ENCODE measurements around the gene EID2B. TPM values are rescaled to one million over a fixed set of nuclear protein-coding genes. Genes with fewer than 3 reads are reported as not detected.

Gene EID2B
- polyA plus RNA-seq, 3 donors: 1.2 to 2.6 (median 2.4) TPM

DNA sequence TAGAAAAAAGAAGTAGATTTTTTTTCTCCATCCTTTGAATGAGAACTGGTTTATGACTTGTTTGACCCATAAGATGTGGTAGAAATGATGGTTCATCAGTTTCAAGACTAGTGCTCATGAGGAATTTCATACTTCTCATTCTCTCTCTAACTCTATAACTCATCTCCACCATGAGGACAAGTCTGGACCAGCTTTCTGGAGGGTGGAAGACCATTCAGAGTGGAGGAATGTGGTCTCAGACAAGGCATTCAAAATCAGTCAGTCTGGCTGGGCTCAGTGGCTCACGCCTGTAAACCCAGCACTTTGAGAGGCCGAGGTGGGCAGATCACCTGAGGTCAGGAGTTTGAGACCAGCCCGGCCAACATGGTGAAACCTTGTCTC is 10.8 kb upstream of the EID2B start:
- Mint-ChIP-seq H3K27me3 (ENCODE audit: low read depth in 3 of 3) (peaks cover 3 to 21% (median 17%) of the 10 kb centered on the region in 3 donors), H3K27ac (no peak overlapping the region), H3K9me3 (peaks cover 0 to 3% (median 0%) of the 10 kb centered on the region in 7 donors), H3K4me1 (peaks cover 18% of the 10 kb centered on the region), H3K4me3 (no peak overlapping the region), H3K36me3 (peaks cover 0 to under 1% of the 10 kb centered on the region in 2 donors)
- Histone ChIP-seq H3K4me3 (replicated peaks in 1 of 3; ENCODE audit: low read depth in 2 of 3, low read length in 3 of 3) (no peak overlapping the region), H3K9me3 (replicated peaks in 1 of 2; ENCODE audit: control insufficient read depth in 1 of 2, insufficient read depth in 1 of 2, low read length in 2 of 2) (no peaks in the 10 kb centered on the region), H2AFZ (ENCODE audit: insufficient read depth, low read depth, low read length, poor library complexity, severe bottlenecking) (no peak overlapping the region), H3K4me2 (replicated peaks; ENCODE audit: extremely low read depth, low read length, poor library complexity, severe bottlenecking) (no peak overlapping the region), H3K79me2 (ENCODE audit: insufficient read depth, low read length) (peaks cover 8% of the 10 kb centered on the region), H4K20me1 (ENCODE audit: insufficient read depth, low read length) (no peaks in the 10 kb centered on the region), H3K27ac (ENCODE audit: low read depth in 1 of 2, low read length in 2 of 2) (no peak overlapping the region), H3K4me1 (ENCODE audit: control insufficient read depth in 1 of 2, insufficient read depth in 2 of 2, low read length in 2 of 2) (peaks cover 12 to 15% of the 10 kb centered on the region in 2 donors), H3K9ac (ENCODE audit: insufficient read depth, low read length, poor library complexity, severe bottlenecking) (no peak overlapping the region), H3K36me3 (replicated peaks in 1 of 2; ENCODE audit: control insufficient read depth in 1 of 2, insufficient read depth in 2 of 2, low read length in 2 of 2) (no peaks in the 10 kb centered on the region), H3K27me3 (ENCODE audit: control insufficient read depth in 2 of 2, insufficient read depth in 2 of 2, low read length in 2 of 2) (no peaks in the 10 kb centered on the region)
- intact Hi-C loops (cut with micrococcal nuclease): loop anchor here in 1 of 2 donors (5.0 kb wide), 1 partner anchor 416 kb away; the partner anchor contains the start of gene PAK4
- TF ChIP-seq, protein P1, sequence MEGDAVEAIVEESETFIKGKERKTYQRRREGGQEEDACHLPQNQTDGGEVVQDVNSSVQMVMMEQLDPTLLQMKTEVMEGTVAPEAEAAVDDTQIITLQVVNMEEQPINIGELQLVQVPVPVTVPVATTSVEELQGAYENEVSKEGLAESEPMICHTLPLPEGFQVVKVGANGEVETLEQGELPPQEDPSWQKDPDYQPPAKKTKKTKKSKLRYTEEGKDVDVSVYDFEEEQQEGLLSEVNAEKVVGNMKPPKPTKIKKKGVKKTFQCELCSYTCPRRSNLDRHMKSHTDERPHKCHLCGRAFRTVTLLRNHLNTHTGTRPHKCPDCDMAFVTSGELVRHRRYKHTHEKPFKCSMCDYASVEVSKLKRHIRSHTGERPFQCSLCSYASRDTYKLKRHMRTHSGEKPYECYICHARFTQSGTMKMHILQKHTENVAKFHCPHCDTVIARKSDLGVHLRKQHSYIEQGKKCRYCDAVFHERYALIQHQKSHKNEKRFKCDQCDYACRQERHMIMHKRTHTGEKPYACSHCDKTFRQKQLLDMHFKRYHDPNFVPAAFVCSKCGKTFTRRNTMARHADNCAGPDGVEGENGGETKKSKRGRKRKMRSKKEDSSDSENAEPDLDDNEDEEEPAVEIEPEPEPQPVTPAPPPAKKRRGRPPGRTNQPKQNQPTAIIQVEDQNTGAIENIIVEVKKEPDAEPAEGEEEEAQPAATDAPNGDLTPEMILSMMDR (IDR thresholded peaks at IDR 0.05): no peak
- DNase-seq: no peak
- 100% methylated on average over 2 of the region's 3 CpGs for WGBS (ENCODE audit: insufficient coverage)

DNA sequence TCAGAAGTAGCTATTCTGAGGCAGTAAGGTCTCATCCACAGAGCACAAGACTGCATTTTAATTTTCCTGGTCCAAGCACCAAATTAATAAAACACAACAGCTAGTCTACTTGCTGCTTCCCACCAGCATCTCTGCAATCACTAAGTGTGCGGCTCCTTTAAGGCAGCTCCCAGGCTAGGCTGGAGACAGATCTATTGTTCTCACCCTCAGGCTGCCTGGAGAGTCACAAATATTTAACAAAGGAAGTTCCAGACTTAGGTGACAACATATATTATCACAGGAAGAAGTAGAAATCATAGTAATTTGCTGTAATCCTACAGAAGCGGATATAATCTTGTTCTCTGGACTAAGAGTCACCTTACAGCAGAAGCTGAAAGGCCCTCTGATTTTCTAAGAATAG is 9.6 kb upstream of the EID2B start:
- peaks cover 3 to 5% of the 10 kb centered on the region in 2 donors for H3K36me3 Mint-ChIP-seq

More for the DNA sequence above, 9.6 kb upstream of the EID2B start:
- H3K4me1 Mint-ChIP-seq: peaks cover 25% of the 10 kb centered on the region
- intact Hi-C loops (cut with micrococcal nuclease): loop anchor here in 1 of 2 donors (5.0 kb wide), 1 partner anchor 415 kb away; the partner anchor contains the start of gene PAK4
- H3K27me3 ChIP-seq (ENCODE audit: control insufficient read depth in 2 of 2, insufficient read depth in 2 of 2, low read length in 2 of 2): no peaks in the 10 kb centered on the region
- no peak overlapping the region for H3K27ac ChIP-seq (ENCODE audit: low read depth in 1 of 2, low read length in 2 of 2)
- H3K27me3 Mint-ChIP-seq (ENCODE audit: low read depth in 3 of 3): peaks cover 3 to 20% (median 15%) of the 10 kb centered on the region in 3 donors
- H3K27ac Mint-ChIP-seq: peak overlapping the region in 1 of 7 donors; percentile 59
- H3K79me2 ChIP-seq (ENCODE audit: insufficient read depth, low read length): peaks cover 19% of the 10 kb centered on the region
- WGBS (ENCODE audit: insufficient coverage): no CpG with 5 or more reads among the region's 2 CpGs
- no peak for DNase-seq
- no peak overlapping the region for H3K4me3 Mint-ChIP-seq
- TF ChIP-seq, protein P1 (IDR thresholded peaks at IDR 0.05): no peak
- H3K9me3 ChIP-seq (replicated peaks in 1 of 2; ENCODE audit: control insufficient read depth in 1 of 2, insufficient read depth in 1 of 2, low read length in 2 of 2): no peaks in the 10 kb centered on the region
- H3K36me3 ChIP-seq (replicated peaks in 1 of 2; ENCODE audit: control insufficient read depth in 1 of 2, insufficient read depth in 2 of 2, low read length in 2 of 2): no peaks in the 10 kb centered on the region
- no peak overlapping the region for H3K9ac ChIP-seq (ENCODE audit: insufficient read depth, low read length, poor library complexity, severe bottlenecking)
- H3K4me1 ChIP-seq (ENCODE audit: control insufficient read depth in 1 of 2, insufficient read depth in 2 of 2, low read length in 2 of 2): peaks cover 12 to 18% of the 10 kb centered on the region in 2 donors
- no peaks in the 10 kb centered on the region for H4K20me1 ChIP-seq (ENCODE audit: insufficient read depth, low read length)
- peak overlapping the region; percentile 29 for H2AFZ ChIP-seq (ENCODE audit: insufficient read depth, low read depth, low read length, poor library complexity, severe bottlenecking)
- H3K9me3 Mint-ChIP-seq: peaks cover 0 to 3% (median 0%) of the 10 kb centered on the region in 7 donors
- no peak overlapping the region for H3K4me3 ChIP-seq (replicated peaks in 1 of 3; ENCODE audit: low read depth in 2 of 3, low read length in 3 of 3)
- H3K4me2 ChIP-seq (replicated peaks; ENCODE audit: extremely low read depth, low read length, poor library complexity, severe bottlenecking): no peak overlapping the region

All from CD14-positive monocyte (primary cell).